ENCODE measurements around the gene VWF.
"Not testable (repeated sequence)": the region's sequence is repeated elsewhere in the genome, so short reads cannot be mapped to it uniquely, and the experiment has no call there.

DNA sequence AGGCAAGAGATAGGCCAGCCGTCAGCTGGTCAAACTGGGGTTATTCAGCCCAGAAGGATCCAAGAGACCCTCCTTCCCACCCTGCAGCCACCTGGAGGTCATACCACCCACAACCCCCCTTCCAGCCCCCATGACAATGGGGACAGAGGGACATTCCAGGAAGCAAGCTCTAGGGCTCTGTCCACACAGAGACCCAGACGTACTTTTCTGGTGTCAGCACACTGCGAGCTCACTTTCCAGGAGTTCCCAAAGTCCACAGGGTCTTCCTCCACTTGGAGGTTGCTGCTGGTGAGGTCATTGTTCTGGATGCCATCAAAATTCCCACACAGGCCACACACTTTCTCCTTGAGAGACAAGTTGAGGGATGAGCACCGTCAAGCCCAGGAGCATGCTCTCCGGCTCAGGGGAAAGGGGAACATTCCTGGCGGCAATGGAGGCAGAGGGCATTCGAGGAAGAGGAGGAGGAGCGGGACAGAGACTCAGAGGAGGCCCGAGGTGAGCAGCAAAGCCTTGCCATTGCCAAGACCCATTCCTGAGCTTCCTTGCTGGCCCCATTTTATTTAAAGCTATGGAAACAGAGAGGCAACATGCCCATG lies 98.7 kb downstream of the VWF start:
- TF ChIP-seq, protein P1, sequence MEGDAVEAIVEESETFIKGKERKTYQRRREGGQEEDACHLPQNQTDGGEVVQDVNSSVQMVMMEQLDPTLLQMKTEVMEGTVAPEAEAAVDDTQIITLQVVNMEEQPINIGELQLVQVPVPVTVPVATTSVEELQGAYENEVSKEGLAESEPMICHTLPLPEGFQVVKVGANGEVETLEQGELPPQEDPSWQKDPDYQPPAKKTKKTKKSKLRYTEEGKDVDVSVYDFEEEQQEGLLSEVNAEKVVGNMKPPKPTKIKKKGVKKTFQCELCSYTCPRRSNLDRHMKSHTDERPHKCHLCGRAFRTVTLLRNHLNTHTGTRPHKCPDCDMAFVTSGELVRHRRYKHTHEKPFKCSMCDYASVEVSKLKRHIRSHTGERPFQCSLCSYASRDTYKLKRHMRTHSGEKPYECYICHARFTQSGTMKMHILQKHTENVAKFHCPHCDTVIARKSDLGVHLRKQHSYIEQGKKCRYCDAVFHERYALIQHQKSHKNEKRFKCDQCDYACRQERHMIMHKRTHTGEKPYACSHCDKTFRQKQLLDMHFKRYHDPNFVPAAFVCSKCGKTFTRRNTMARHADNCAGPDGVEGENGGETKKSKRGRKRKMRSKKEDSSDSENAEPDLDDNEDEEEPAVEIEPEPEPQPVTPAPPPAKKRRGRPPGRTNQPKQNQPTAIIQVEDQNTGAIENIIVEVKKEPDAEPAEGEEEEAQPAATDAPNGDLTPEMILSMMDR (IDR thresholded peaks at IDR 0.05; ENCODE audit: extremely low read depth in 1 of 2, insufficient read depth in 1 of 2, low read depth in 1 of 2, low read length in 2 of 2), result not testable (repeated sequence)
- not testable (repeated sequence) for TF ChIP-seq POLR2AphosphoS5 (IDR thresholded peaks at IDR 0.05; ENCODE audit: insufficient read depth, low read depth, low read length); MYC (IDR thresholded peaks at IDR 0.05; ENCODE audit: low read depth, low read length); POLR2A (IDR thresholded peaks at IDR 0.05; ENCODE audit: low read depth, low read length); JUN (IDR thresholded peaks at IDR 0.05; ENCODE audit: borderline replicate concordance, insufficient read depth, insufficient read length, low read depth)
- TF ChIP-seq, protein P2, sequence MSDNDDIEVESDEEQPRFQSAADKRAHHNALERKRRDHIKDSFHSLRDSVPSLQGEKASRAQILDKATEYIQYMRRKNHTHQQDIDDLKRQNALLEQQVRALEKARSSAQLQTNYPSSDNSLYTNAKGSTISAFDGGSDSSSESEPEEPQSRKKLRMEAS (IDR thresholded peaks at IDR 0.05; ENCODE audit: insufficient read depth, insufficient read length), result not testable (repeated sequence)

Data from endothelial cell of umbilical vein (primary cell).